NCI-H1092 treated with DMSO at 0.1 percent for 48 hours (cell line): Measurements from ENCODE around the gene ATP5MC2.
"Not testable (repeated sequence)": the region's sequence is repeated elsewhere in the genome, so short reads cannot be mapped to it uniquely, and the experiment has no call there.

Experiments
- DNase-seq: peaks from one replicate; lab custom pipeline; 2025; lab: John Stamatoyannopoulos, UW

ATP5MC2 gene

DNA sequence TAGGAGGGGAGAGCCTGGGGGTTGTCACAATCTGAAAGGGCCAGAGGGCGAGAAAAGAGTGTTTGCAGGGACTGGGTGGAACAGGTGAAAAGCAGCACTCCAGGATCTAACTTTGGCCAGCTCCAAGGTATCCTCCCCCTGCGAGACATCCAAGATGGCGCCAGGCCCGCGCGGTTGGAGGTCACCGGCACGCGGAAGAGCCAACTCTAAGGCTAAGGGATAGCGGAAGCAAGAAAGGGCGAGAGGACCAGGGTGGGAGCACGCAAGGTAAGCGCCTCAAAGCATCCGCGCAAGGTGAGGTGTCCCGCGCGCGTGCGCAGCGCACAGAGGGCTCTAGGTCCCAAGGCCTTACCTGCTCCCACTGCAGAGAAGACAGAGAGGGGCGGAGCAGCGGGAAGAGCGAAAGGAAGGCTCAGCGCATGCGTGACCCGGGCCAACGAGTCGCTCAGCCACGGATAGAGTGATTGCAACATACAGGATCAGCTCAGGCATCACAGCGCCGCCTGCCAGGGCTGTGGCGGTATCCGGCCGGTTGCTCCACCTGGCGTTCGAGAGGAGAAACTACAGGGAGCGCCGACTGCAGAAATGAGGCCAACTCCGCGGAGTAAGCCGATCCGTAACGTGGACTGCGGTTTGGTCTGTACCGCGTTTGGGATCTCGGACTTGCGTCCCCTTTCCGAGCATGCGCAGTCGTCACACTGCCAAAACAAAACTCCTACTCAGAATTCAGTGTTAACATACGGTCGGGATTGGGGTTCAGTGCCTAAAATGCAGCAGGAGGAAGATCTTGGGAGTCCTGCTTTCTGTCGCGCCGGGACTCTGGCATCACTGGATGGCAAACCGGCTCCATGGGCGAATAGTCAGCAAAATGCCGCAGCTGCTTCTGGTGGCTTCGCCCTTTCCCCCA lies at the start of gene ATP5MC2:
TSS of gene ATP5MC2 (minus strand) at position 383 of the 907 bp plus-strand sequence. CDS start 3,469 bp downstream, outside the sequence.
- peak; percentile 96 for DNase-seq

DNA sequence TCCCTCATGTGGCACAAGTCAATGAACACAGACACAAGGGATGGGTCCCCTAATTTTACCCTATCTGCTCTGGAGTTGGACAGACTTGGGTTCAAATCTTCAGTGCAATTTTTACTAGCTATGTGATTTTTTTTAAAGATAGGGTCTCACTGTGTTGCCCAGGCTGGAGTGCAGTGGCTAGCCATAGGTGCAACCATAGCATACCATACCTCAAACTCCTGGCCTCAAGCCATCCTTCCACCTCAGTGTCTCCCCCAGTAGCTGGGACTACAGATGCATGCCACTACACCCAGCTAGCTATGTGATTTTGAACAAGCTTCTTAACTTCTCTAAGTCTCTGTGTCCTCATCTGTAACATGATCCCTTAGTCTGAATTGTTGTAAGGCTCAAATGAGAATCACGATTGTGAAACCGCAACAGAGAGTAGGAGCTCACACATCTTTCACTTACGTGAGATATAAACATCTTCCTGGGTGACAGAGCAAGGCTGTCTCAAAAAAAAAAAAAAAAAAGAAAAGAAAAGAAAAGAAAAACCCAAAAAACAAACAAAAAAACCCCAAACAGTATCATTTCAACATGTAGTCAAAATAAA lies 46.7 kb upstream of the ATP5MC2 start:
- DNase-seq: no peak

DNA sequence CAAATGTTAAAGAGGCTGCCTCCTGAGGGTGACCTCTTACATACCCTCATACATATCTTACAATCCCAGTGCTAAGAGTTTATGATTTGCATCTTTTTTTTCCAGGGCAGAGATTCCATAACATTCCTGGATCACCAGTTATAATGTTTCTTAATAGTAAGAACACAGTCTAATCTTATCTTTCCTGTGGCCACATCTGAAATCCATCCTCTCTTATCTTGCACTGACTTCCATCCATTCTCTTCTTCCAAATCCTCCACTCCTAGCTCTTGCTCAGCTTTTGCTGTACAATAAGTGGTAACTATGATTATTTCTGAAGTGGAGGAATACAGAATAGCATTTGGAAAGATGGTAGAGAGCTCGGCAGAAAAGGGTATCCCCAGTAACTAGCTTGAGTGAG lies 45.1 kb upstream of the ATP5MC2 start:
- DNase-seq: no peak

DNA sequence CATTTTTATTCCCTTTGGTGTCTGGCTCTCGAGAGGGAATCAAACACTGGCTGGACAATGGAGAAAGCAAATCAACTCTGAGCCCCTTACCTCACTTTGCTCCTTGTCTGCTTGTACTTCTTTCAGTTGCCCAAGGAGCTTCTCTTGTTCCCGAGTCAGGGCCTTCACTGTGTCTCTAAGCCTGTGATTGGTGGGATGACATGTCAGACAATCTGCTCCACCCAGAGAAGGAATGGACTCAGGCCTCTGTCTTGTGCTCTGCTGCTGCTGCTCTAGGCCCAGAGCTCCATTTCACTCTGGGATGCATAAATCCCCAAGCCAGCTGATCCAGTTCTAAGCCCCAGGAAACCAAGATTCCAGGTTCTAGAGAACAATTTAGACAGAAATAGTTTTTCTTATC lies 43.8 kb upstream of the ATP5MC2 start:
- DNase-seq: no peak

DNA sequence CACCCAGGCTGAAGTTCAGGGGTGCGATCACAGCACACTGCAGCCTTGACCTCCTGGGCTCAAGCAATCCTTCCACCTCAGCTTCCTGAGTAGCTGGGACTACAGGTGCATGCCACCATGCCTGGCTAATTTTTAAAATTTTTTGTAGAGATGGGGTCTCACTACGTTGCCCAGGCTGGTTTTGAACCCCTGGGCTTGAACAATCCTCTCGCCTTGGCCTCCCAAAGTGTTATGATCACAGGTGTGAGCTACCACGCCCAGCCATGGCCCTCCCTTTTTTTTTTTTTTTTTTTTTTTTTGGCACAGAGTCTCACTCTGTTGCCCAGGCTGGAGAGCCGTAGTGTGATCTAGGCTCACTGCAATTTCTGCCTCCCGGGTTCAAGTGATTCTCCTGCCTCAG lies 42.7 kb upstream of the ATP5MC2 start:
- DNase-seq: not testable (repeated sequence)

DNA sequence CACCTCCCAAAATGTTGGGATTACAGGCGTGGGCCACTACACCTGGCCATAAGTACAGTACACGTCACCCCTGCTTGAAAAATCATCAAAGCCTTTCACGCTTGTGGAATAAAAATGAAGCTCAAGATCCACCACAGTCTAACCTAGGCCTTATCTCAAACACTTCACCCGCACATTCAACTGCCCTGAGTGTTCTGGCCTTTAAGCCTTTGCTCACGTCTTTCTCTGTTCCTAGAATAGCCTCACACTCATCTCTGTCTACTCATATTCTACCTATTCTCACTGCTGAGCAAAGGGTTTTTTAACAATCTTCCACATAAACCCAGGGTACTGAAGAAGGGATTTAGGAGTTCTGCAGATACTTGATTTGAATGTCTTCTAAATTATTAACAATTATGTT lies 41.4 kb upstream of the ATP5MC2 start:
- no peak for DNase-seq

DNA sequence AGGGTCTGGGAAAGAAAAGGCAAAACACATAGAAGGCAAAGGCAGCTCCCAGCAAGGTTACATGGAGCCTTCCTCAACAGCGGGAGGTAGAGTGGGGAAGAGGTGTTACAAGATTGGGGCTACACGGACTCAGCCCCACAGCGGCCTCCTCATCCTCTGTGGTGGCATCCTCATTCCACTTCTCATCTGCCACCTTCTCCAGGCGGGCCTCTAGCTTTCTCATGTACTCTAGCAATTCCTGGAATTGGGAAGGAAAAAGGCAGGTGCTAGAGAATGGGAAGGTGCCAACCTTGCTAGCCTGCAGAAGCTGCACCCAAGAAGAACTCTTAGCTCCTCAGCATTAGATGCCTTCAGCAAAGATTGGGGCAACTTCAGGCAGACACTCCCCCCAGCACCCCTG lies 38.1 kb upstream of the ATP5MC2 start:
- DNase-seq: no peak

DNA sequence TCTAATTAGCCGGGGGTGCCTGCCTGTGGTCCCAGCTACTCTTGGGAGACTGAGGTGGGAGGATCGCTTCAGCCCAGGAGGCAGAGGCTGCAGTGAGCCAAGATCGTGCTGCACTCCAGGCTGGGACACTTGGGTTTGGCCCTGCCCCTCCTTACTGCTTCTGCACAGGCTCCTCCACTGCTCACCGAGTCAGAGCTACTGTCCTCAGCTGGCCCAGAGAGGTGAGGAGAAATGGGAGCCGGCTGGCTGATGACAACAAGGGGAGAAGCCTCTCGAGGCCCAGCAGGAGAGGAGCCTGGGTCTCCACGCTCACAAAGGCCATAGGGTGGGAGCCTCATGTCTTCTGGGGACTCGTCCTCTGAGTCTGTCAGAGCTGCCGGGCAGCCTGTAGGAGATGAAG lies 37.6 kb upstream of the ATP5MC2 start:
- no peak for DNase-seq

DNA sequence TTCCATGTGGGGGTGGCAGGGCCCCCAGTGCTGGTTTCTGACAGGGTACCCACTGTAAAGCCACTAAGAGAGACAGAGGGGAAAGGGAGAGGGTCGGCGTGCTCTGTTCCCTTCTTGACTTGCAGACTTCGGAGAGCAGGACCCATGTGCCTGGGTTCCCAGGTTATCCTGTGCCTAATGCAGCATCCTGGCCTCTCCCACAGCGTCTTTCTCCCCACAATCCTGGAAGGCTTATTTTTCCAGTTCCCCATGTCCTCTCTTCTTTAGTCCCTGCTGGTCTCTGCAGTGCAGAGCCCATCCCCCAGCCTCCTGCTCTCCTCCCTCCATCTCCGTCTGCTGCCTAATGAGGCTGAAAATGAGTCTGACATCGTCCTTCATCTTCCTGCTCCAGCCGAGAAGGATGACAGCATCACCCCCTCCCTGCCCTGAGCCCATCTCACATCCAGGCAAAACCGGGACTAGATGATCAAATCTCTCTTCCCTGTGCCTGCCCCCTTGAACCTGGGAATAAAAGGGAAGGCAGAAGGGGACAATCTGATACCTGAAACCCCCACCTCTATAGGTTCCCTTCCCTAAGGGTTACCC lies 36.3 kb upstream of the ATP5MC2 start:
- DNase-seq: no peak

DNA sequence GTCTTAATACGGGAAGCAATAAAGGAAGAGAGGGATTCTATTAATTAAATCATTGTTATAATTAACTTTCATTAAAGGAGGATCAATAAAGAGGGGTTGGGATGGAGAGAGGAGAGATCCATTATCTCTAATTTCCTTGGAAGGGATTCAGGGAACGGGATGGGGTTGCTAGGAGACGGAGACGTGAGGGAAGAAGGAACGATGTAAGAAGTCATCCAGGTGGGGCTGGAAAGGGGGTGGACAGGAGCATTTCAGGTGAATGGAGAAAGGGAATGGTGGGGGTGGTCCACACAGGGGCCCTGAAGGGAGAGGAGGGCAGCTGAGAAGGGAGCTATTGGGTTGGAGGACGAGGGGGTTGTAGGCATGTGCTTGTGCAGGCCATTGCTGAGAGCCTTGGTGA lies 34.2 kb upstream of the ATP5MC2 start:
- no peak for DNase-seq

DNA sequence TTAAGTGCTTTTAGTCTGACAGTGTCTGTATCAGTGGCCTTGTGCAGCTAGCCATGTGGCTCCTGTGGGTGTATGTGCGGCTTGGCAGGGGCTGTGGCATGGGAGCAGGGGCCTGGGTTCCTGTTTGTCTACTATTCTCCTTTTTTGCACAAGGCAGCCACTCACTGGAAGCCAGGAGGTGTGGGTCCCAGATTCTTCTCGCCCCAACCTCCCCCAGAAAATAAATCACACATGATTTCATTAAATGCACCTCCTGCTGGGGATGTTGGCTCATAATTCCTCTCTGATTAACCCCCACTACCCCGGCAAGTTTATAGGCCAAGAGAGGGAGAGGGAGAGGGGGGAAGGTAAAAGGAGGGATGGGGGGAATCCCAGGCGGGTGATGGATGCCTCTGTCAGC lies 33.8 kb upstream of the ATP5MC2 start:
- DNase-seq: no peak

DNA sequence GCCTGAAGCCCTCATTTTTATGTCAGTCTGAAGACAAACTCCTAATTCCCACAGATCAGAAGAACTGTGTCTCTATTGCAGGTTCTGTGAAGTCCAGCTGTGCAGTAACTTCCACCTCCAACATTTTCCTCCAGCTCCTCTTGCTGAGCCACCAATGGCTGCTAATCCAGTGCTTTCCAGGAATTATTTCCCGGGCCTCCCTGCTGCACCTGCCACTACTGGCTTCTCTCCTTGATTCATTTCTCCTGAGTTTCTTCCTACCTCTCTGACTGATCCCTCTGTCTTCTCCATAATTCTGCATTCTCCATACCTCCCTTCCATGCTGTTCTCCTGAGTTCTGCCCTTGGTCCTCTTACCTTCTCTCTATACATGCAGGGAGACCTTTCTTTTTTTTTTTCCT lies 30.2 kb upstream of the ATP5MC2 start:
- no peak for DNase-seq

DNA sequence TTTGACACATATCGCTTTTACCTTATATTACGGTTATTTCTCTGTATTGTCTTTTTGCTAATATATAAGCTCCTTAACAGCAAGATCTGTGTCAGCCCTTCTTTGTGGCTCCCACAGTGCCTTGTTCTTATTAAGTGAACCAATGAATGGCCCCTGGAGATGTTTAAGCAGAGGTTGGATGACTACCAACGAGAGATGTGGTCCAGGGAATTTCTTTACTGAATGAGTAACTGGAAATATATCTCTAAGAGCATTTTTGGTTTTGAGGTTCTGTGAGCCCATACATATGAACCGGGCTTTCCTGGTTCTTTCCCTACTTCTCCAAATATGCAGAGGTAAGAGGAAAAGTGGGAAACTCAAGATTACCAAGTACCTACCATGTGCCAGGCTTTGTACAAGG lies 27.9 kb upstream of the ATP5MC2 start:
- DNase-seq: no peak

DNA sequence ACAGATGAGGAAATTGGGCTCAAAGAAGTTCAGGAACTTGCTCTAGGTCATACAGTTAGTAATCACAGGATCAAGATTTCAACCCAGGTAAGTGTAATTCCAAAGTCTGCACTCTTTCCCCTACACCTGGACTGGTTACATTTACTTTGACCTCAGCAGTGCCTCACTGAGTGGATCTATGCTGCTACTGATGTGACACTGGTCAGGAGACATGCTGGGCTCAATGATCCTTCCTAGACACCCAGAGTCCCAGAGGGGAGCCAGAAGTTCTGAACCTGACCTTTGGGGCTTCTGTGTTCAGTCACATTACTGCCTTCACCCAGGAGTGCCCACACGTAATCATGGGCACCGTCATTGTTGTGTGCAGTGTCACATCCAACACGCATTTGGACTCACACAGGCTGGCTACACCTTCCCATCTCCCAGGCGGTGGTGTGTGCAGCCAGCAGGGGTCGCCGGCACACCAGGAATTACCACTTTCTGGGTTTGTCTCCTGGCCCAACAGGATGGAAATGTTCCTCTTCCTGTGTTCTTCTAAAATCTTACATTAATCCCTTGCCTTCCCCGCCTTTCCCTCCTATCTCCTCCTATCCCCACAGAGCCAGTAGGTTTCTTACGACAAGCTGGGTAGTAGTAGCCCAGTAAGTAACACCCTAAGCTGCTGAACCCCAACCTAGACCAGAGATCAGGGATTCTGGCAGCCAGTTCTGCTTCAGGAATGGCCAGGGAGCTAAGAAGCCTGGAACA lies 25.8 kb upstream of the ATP5MC2 start:
- peak; percentile 35 for DNase-seq

DNA sequence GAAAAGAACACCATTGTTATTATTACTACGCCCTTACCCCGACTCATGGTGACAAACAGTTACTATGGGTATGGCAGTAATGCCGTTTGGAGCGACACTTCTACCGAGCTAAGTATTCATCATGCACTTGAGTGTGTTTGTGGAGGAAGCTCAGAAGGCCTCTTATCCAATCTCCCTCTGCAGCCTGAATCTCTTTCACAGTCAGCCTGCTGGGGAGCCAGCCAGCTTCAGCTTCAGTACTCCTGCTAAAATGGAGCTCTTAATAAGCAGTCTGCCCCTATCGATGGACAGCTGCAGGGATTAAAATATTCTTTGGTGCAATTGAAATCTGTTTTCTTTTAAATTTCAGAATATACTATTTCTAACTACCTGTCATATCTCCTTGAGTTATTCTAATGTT lies 24.7 kb upstream of the ATP5MC2 start:
- peak; percentile 19 for DNase-seq

DNA sequence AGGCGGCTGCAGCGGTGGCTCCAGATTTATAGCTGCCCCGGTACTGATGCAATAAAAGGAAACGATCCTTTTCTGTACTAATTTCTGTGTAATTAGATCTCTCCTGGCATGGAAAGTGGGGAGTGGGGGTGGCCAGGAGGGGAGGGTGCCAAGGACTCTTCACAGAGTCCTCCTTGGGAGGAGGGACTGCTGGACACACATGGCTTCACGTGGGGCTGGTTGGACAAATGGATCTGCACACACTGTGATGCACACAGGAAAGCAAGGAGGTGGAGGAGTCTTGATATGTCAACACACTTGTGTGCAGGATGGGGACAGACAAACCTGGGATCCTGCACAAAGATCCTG lies 23.8 kb upstream of the ATP5MC2 start:
- DNase-seq: no peak

DNA sequence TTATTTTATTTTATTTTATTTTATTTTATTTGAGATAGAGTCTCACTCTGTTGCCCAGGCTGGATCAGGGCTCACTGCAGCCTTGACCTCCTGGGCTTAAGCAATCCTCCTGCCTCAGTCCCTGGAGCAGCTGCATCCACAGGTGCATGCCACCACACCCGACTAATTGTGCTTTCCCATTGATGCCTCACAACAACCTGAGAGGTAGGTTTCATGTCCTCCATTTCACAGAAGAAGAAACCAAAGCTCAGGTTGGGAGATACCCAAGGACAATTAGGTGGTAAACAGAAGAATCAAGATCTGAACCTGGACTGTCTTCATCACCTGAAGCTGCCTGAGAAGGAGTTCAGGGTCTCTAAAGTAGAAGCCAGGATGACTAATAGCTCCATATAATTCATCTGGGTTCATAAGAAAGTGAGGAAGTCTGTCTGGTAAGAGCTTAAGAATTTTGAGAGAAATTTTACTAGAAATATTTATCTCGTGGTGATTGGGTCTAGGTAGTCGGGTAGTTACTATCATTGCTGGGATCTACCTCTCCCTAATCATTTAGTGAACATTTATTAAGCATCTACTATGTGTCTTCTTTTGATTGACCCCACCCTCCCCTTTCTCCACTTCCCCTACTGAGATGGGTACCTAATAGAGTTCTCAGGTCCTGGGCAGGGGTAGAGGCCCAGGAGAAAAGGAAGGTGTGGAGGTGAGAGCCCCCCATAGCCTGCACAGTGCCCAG lies 23.2 kb upstream of the ATP5MC2 start:
- DNase-seq: no peak

DNA sequence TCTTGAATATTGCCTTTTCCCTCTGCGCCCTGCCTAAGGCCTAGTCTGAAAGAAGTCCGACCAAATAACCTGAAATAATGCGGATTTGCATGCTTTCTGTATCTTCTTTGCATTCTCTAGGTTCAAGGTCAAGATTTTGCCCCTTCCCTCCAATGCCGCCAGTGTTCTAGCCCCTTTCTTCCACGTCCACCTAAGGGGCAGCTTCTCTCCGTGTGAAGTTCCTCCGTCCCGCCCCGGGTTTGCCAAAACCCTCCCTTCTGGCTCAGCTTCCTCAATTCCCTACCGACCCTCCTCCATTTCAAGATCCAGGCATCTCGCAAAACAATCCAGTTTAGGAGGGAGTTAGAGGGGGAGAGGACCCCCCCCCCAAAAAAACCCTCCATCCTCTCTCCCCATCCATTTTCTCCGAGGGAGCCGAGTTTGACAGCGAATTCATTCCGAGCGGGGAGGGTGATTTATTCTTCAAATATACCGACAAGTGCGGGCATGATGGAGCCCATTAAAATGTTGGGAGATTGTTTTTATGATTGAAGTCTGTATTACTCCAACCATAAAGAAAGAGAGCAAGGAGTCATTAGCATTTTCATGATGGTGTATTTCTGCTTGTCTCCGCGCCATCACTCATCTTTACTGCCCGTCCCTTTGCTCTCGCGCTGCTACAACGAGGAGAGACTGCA lies 20.9 kb upstream of the ATP5MC2 start:
- no peak for DNase-seq

DNA sequence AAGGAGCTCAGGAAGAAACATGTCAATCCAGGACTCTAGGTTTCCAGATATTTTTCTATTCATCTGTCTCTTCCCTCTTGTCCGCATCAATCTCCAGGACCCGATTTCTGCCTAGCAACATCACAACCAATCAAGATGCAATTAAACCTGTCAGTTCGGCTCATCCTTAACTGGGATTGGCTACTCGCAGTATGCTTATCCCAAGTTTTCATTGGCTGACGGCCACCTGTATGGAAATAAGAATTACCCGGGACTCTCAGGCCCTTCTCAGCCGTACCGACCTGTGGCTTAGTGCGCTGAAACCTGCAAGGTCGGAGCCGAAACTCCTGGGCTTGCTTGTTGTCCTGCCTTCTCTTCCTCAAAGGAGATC lies 20.4 kb upstream of the ATP5MC2 start:
- DNase-seq: peak; percentile 92

DNA sequence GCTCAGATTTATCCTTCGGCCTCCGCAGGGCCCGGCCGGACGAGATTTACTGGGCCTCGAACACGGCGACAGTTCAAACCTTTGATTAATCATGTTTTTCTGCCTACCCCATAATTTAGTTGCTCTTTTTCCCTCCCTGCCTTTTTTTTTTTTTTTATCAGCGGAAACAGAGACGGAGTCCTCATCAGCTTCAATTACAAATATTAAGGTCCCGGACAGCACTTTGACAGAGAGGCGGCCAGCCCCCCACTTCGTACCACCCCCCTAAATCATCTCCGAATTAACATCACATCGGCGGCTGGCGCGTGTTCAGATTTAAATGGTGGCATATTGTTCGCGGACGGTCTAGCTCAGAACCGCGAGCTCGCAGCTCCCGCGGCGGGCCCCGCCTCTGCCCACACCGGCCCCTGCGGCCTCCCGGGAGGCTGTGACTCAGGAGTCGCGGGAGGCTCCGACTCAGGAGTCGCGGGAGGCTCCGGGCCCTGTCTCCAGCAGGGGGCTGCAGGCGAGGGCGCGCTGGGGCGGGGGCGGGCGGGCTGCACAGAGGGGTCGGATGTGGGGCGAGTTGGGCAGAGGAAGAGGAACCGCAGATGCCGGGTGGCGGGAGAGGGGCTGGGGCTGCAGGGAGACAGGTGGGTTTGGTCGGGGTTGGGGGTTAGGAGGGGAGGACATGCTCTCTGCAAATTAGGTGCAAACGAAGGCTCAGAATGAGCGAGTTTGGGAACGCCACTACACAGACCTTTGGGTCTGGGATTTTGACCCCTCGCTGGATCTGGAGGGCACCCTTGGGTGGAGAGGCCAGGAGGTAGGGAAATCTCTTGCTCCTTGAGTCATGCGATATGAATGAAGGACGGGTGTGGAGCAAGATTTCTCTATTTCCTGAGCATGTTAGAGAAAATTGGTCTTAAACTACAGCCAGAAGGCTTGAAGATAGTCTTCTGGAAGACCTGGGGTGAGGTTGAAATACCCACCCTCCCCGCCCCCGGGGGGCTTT lies 19.6 kb upstream of the ATP5MC2 start:
- peak; percentile 37 for DNase-seq
